NCI-H1105 (cell line): ENCODE data around the gene GAPVD1.
"Not testable (repeated sequence)": the region's sequence is repeated elsewhere in the genome, so short reads cannot be mapped to it uniquely, and the experiment has no call there.

Experiments used
- DNase-seq: peaks from one replicate; lab custom pipeline; 2025; lab: John Stamatoyannopoulos, UW

The GAPVD1 gene

DNA sequence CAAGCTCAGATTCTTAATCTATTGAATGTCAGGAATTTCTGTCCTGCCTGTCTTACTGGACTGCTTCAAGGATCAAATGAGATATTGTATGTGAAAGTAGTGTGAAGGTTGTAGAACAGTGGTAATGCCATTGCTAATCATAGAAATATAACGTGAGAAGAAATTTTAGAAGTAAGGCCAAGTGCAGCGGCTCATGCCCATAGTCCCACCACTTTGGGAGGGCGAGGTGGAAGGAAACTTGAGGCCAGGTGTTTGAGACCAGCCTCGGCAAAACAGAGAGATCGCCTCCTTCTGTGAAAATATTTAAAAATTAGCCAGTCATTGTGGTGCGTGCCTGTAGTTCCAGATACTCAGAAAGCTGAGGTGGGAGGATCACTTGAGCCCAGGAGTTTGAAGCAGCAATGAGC, 15.4 kb upstream of the GAPVD1 start:
- DNase-seq, result no peak

DNA sequence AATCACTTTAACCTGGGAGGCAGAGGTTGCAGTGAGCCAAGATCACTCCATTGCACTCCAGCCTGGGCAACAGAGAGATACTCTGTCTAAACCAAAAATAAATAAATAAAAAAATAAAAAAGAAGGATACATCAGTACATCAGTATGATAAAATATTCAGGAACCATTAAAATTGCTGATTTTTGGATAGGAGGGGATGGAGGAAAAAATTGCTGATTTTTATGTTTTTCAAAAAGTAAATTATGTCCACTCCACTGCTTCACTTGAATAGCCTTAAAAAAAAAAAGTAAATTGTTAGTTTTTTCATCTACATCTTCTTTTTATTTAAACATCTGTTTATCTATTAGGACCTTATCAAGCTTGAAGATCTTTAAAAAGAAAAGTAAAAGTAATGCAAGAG, 7.4 kb upstream of the GAPVD1 start:
- DNase-seq, result no peak

DNA sequence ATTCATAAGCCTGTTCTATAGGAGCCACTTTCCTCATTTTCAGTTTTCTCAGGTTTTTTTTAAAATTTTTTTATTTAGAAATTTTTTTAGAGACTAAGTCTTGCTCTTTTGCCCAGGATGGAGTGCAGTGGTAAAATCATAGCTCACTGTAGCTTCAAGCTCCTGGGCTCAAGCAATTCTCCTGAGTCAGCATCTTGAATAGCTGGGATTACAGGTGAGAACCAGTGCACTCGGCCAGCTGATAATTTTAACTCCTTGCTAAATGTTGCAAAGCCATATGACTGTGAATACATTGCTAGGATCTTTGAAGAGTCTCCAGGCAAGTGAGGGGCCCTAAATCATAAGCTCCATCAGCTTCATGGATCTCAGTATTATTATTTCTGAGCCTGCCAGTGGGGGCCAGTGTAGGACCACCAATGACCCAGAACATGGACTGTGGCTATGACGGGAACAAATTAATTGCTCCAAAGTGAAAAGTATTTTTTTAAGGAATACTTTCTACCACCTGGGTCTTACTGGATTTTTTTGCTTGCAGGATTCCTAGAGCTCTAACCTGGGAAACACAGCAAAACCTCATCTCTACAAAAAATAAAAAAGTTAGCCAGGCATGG, 5.7 kb upstream of the GAPVD1 start:
- DNase-seq, result peak; percentile 15

DNA sequence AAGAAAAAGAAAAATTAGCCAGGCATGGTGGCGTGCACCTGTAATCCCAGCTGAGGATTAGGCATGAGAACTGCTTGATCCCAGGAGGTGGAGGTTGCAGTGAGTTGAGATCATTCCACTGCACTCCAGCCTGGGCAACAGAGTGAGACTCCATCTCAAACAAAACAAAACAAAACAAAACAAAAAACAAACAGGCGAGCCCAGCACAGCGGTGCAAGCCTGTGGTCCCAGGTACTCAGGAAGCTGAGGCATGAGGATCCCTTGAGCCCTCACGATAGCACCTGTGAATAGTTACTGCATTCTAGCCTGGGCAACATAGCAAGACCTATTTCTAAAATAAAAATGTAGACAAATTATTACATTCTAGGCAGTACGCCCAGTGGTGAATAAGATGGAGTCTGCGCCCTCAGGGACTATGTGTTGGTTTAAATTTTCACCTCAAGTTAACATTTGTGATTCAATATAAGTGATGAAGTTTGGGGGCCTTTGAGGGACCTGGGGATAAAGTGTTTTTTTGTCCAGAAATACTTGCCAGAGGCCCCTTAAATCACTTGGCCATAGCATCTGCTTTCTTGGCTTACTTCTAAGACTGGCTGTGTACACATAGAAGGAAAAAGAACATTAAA, 3.4 kb upstream of the GAPVD1 start:
- no peak for DNase-seq

DNA sequence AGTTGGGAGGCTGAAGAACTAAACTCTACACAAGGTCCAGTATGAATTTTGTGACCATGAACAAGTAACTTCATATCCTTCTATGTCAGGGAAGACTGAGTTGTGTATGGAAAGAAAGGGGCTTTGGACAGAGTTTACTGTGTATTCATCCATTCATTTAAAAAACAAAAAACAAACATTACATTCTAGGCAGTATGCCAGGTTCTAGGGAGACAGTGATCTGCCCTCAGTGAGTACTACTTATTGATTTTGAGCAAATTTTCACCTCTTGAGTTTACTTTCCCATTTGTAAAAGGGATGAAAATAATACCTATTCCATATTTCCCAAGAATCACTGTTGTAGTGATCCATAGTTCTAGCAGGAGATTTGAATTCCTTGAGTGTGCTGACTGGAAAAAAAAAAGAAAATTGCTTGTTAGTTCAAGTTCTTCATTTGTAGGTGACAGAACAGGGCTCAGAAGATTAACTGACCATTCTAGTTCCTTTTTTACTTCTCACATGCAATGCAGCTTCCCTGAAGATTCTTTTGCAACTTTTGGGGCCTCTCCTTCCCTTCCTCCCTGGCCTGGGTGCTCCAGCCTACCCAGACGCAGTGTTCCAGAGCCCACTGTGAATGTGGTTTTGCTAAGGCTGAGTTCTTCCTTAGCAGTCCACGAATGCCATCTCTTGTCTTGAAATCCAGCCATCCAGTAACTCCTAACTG, 2.6 kb upstream of the GAPVD1 start:
- DNase-seq, result no peak

DNA sequence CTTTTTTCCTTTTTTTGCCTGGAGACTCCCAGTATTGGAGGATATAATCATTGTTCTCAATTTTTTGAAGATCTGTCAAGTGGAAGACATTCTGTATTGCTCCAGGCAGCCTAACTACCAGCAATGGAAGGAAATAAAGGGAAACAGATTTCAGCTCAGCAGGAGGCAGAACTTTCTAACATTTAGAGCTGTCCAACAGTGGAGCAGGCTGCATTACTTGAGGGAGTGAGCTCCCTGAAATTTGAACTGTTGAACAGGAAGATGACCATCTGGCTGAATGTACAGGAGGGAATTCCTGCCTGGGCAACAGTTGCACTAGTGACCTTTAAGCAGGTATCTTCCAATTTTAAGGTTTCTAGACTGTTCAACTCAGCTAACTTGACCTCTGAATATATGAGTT, 1.1 kb upstream of the GAPVD1 start:
- no peak for DNase-seq

DNA sequence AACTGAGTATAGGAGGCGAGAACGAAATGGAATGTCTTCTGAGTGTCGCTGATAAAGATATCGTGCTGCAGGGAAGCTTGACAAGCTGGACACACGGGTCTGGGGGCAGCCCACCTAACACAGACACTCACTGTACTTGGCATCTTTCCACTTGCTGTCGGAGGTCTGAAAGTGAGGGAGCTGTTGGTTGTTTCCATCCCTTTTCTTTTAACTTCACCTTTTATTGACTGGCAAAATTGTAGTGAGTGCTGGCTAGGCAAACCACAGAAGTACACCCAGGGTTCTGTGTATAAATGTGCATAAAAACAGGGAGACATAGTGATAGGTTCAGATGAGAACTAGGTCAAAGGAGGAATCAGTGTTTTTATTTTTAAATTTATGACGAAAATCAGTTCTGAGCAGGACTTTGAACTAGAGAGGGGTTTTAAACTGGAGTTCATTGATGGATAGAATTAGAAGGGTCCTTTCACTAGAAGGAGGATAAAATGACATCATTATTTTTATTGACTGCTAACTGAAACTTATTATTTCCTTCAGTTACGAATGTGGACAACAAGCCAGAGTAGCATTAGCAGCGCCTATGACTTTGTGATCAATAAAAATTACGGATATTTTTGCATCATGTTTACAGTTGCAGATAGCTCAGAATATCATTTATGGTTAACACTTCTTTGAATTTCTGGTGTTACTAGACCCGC, 817 bp downstream of the GAPVD1 start:
- no peak for DNase-seq

DNA sequence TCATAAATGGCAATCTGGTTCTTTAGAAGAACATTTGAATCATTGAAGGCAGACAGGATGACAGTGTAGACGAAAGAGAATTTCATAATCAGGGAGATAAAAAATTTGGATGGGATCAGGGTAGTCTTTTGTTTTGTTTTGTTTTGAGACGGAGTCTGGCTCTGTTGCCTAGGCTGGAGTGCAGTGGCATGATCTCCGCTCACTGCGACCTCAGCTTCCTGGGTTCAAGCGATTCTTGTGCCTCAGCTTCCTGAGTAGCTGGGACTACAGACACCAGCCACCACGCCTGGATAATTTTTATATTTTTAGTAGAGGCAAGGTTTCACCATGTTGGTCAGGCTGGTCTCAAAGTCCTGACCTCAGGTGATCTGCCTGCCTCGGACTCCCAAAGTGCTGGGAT, 2.4 kb downstream of the GAPVD1 start:
- not testable (repeated sequence) for DNase-seq

DNA sequence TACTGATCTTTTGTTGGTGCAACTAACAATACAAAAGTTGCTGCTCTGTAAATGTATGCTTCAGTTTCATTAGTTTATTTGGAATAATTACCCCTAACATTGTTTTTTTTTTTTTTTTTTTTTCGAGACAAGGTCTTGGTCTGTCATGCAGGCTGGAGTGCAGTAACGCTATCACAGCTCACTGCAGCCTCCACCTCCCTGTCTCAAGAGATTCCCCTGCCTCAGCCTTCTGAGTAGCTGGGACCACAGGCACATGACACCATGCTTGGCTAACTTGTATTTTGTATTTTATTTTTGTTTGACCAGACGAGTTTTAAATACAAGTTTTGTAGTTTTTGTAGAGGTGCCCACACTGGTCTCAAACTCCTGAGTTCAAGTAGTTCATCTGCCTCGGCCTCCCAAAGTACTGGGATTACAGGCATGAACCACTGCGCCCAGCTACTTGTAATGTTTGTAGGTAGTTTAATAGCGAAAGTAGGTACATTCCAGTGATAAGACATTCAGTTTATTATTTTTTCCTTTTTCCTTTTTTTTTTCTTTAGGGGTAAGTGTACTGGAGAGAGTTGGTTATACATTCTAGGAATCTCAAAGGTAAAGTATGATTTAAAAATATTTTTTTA, 6.9 kb downstream of the GAPVD1 start:
- DNase-seq, result no peak

DNA sequence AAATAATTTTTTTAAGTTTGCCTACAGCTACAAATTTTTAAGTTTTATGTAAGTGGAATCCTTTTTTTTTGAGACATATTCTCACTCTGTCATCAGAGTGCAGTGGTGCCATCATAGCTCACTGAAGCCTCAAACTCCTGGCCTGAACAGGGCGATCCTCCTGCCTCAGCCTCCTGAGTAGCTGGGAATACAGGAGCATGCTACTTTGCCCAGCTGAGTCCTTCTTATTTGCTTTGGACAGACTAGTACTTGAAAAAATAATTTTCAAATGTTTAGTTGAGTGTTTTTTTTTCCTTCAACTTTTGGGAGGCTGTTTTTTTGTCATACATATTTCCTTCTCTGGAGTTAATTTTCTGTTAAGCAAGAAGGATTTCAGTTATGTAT, 7.4 kb downstream of the GAPVD1 start:
- DNase-seq, result no peak

DNA sequence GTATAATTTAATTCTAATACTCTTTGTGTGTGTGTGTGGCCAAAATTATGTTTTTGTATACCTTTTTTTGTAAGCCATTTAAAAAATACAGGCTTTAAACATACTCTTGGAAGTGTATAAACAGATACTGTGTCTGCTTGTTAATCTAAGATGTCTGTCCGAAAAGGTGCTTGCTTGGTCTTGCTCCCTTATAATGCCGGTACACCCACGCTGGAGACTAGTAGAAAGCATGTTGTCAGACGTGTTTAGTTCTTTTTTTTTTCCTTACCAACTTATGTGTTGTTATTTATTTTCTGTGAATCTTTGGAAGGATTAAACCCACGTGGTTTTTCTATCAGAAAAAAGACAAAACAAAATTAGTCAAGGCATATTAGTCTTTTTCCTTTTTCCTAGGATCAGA, 9.5 kb downstream of the GAPVD1 start:
- no peak for DNase-seq

DNA sequence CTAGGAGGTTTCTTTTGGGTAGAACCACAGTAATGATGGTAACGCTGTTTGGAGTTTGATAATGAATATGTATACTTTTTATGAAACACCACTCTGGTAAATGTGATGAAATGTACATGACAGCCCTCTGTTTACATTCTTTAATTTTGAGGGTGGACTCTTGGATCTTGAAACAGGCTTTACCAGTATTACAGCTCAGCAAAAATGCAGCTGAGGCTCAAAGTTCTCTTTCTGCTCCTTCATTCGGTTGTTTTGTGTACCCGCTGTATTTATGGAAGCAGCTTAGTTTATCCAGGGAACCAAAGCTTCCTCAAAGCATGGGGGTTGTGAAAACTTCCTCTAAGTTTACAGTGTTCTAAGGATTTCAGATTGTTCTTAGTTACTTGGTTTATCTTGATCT, 11.1 kb downstream of the GAPVD1 start:
- DNase-seq, result no peak

DNA sequence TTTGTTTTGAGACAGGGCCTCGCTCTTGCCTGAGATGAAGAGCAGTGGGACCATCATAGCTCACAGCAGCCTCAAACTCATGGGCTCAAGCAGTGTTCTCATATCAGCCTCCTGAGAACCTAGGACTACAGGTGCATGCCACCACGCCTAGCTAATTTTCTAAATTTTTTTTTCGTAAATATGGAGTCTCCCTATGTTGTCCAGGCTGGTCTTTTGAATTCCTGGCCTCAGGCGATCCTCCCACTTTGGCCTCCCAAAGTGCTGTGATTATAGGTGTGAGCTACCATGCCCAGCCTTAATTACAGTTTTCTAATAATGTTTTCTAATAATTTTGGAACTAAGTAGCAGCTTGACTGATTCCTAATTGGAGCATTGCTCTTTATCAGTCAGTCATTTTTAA, 15.1 kb downstream of the GAPVD1 start:
- no peak for DNase-seq

DNA sequence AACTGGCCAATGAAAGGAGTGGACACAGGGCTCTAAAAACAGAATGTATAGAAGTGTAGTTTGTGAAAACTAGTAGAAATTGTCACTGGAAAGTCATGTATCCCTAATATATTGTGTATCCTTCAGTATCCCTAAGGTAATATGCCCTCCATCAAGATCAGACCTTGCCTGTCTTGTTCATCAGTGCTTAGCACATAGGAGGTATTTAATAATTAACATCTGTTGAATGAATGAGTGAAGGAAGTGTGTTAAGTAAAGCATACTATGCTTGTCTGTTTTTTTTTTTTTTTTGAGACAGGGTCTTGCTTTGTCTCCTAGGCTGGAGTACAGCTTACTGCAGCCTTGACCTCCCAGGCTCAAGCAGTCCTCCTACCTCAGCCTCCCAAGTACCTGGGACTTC, 15.8 kb downstream of the GAPVD1 start:
- no peak for DNase-seq

DNA sequence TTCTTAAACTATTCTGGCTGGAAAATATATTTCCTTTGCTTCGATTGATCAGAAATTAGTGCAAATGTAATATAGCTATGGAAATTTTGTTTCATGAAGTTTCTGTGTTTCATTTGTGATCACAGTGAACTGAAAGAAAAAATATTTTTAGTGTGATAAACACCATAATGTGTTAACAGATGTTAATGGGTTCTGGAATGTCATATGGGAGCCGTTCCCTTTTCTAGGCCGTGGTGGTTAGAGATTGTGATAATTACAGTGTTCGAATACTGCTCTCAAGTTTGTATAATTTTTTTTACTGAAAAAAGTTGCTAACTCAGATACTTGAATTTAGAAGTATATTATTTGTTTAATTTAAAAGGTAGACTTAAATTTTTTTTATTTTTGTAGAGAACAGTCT, 19.3 kb downstream of the GAPVD1 start:
- DNase-seq, result no peak

DNA sequence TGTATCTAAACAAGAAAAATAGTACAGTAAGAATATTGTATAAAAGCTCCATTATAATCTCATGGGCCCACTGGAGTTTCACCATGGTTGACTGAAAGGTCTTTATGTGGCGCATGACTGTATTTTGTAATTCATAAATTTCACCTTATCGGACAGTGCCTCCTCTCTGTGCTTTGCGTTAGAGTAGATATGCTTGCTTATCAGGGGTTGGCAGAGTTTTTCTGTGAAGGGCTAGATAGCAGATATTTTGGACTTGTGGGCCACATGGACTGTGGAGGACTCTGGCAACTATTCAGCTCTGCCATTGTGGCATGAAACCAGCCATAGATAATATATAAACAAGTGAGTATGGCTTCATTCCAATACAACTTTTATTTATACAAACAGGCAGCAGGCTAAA, 23.2 kb downstream of the GAPVD1 start:
- DNase-seq, result no peak

DNA sequence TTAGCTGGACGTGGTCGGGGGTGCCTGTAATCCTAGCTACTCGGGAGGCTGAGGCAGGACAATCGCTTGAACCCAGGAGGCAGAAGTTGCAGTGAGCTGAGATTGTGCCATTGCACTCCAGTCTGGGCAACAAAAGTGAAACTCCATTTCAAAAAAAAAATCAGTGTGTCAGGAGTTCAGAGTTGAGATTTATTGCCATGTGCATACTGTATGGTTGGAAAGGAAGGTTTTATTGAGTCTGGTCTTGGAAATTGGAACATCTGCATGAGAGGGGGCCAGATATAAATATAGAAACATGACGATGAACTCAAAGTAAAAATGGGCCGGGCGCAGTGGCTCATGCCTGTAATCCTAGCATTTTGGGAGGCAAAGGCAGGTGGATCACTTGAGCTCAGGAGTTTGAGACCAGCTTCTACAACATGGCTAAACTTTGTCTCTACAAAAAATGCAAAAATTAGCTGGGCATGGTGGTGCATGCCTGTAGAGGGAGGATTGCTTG, 25.4 kb downstream of the GAPVD1 start:
- DNase-seq, result not testable (repeated sequence)

DNA sequence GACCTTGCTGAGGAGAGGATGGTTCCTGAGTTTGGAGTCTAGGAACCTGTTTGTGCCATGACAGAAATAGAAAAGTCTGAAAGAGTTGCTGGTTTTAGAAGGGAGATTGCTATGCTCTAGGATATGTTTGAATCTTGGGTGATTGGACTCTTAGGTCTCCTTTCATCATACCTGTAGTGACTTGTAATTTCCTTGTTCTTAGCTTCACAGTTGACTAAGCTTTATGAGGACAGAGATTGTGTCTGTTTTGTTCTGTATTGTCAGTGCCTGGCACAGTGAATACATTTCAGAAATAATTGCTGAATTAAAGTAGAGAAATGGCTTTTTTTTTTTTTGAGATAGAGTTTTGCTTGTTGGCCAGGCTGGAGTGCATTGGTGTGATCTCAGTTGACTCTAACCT, 31.5 kb downstream of the GAPVD1 start:
- no peak for DNase-seq

DNA sequence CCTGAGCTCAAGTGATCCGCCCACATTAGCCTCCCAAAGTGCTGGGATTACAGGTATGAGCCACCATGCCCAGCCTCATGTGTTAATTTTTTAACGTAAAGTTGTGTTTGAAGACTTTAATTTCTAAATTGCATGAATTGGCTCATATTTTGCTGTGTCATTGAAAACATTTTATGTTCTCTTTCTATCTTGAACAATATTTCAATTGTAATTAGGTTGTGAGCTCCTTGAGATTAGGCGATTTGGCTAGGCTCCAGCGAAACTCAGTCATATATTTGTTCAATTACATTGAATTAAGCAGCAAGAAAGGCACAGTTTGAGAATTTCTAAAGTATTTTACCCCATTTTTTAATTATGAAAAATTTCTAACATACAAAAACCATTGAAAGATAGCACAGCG, 34.0 kb downstream of the GAPVD1 start:
- no peak for DNase-seq

DNA sequence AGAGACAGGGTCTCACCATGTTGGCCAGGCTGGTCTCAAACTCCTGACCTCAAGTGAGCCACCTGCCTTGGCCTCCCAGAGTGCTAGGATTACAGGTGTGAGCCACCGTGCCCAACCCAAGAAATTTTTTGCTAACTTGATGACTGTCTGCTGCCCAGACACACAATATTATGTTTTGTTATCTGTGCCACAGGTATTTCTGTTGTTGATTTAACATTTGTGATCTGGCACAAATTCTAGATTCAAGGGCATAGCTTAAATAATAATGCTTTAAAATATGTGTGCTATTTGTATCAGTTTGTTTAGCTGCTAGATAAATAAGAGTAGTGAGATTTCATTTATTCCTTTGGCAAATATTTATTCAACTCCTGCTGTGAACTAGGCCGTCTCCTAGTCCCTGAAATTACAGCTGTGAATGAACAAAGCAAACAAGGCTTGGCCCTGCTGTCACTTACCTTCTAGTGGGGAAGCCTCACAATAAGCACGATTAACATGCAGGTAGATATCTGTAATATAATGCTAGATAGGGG, 35.3 kb downstream of the GAPVD1 start:
- no peak for DNase-seq

DNA sequence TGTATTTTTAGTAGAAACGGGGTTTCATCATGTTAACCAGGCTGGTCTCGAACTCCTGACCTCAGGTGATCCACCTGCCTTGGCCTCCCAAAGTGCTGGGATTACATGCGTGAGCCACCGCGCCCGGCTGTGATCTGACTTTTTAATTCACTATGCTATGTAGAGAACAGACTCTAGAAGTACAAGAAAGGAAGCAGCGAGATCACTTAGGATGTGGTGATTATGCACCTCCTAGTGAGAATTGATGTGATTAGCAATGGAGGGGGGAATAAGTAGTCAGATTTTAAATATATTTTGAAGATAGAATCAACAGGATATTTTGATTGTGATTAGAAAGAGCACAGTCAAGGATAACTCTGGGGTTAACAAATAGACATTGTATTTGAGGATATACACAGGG, 36.3 kb downstream of the GAPVD1 start:
- no peak for DNase-seq

DNA sequence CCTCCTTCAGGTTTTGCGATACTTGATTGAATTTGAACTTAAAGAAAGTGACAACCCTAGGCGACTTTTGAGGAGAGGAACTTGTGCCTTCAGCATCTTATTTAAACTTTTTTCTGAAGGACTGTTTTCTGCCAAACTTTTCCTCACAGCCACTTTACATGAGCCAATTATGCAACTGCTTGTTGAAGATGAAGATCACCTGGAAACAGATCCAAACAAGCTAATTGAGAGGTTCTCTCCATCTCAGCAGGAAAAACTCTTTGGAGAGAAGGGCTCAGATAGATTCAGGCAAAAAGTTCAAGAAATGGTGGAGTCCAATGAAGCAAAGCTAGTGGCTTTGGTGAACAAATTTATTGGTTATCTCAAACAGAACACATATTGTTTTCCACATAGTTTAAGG, 40.6 kb downstream of the GAPVD1 start:
- no peak for DNase-seq
